GOT3 (cell line): Measurements from ENCODE around the gene EPHB4.
"Not testable (repeated sequence)": the region's sequence is repeated elsewhere in the genome, so short reads cannot be mapped to it uniquely, and the experiment has no call there.

ENCODE experiments used
- DNase-seq: peaks from one replicate; lab custom pipeline; 2025; ENCODE audit warnings: mixed read lengths; lab: John Stamatoyannopoulos, UW

Gene EPHB4

DNA sequence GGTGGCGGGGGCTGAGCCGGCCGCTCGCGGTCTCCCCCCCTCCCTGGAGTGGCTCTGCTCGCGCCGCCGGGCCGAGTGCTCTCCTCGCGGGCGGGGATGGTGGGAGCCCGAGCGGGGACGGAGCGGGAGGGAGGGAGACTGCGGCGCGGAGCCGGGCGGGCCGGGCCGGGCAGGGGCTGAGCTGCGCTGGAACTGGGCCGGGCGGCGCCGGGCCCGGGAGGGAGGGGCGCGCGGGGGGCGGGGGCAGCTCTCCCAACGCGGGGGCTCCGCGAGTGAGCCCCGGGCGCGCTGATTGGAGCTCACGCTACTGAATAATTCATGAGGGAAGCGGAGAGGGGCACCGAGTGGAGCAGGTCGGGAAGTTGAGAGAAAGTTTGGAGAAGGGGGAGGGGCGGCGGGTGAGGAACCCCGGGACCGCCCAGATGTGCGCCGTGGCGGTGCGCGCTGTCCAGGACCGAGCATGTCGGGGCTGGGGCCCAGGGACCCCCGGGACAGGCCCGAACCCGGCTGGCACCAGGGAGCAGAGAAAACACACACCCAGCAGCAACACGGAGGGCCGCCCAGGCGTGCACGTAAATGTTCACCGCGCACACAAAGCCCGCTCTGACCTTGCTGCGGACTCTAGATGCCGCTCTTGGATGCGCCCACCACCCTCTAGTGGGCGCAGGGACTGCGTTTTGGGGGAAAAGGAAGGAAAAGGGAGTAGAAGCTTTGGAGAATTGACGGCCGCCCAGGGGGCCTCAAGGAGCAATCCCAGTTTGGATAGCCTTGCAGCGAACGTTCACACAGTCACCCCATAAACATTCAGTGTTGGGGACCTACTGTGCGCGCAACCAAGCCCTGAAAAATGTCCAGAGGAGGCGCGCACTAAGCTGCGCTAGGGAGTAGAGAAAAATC is at the start of gene EPHB4:
Gene EPHB4, minus strand, starts transcription at position 194 of the 897 bp plus-strand sequence. CDS start 493 bp downstream, outside the sequence.
- no peak for DNase-seq

DNA sequence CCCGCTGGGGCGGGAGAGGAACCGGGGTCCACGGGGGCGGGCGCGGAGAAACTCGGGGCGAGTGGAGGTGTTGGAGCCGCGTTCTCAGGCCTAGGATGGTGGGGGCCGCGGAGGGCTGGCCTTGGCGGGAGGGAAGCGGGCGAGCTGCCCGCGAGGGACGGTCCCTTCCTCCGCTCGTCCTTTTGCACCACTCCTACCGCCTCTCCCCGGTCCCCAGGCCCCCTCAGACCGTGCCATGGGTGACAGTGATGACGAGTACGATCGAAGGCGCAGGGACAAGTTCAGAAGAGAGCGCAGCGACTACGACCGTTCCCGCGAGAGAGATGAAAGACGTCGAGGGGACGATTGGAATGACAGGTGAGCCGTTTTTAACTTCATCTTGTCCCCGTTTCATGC is 48.0 kb upstream of the EPHB4 start:
- no peak for DNase-seq

DNA sequence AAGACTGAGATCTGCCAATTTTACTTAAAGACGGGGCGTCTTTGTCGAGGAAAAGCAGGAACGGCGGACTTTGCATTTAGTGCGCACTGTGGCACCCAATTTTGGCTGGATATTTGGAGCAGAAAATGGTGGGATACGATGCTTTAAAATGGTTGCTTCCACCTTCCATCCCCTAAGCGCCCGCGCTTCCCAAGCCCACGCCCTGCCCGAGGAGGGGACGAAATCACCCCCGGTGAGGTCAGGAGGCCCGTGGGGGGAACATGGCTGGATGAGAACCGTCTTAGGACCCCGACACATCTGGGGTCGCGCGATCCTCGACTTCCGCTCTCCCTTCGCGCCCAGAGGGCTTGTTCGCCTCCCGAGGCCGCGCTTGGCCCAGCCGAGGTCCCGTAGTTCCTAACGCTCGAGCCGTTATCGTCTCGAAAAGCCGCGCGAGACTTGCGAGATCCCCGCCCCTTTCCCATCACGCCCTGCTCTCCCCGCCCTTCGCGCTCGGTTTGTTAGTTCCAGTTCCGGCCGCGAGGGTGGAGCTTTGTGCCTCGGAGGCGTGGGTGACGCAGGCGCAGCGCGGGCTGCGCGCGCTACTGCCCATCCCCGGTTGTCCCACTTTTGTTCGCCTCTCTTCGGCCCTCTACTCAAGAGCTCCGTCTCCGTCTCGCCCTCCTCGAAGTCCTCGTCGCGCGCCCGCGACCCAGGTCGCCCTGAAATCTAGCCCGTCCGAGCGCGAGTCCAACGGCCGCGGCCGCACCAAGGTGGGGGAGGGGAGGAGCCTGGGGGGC is 47.4 kb upstream of the EPHB4 start, which contains the start of gene SRRT:
Gene SRRT, plus strand, starts transcription at position 527 of the 779 bp plus-strand sequence. CDS start 488 bp downstream, outside the sequence.
- peak; percentile 91 for DNase-seq

DNA sequence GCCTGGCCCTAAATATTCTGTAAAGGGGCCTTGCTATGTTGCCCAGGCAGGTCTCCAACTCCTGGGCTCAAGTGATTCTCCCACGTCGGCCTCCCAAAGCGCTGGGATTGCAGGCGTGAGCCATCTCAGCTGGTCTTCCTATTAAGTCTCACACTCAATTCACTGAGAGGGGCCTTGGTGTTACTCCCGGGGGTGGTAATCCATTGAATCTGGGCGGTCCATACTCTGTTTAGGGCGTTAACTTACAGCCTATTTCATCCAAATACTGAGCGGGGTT is 46.9 kb upstream of the EPHB4 start:
- no peak for DNase-seq

DNA sequence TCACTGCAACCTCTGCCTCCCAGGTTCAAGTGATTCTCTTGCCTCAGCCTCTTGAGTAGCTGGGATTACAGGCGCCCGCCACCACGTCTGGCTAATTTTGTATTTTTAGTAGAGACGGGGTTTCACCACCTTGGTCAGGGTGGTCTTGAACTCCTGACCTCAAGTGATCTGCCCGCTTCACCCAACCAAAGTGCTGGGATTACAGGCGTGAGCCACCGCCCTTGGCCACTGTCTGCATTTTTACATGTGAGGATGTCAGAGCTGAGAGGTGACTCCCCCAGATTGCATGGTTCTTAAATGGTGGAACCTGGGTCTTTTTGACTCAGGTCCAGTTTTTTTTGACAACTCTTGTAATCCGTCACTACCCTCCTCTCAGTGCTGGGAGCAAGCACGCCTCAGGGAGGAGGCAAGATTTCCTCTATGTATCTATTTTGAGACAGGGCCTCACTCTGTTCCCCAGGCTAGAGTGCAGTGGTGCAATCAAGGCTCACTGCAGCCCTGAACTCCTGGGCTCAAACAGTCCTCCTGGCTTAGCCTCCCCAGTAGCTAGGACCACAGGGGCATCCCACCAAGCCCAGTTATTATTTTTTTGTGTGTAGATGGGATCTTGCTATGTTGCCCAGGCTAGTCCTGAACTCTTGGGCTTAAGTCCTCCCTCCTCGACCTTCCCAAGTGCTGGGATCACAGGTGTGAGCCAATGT is 46.4 kb upstream of the EPHB4 start:
- DNase-seq, result no peak

DNA sequence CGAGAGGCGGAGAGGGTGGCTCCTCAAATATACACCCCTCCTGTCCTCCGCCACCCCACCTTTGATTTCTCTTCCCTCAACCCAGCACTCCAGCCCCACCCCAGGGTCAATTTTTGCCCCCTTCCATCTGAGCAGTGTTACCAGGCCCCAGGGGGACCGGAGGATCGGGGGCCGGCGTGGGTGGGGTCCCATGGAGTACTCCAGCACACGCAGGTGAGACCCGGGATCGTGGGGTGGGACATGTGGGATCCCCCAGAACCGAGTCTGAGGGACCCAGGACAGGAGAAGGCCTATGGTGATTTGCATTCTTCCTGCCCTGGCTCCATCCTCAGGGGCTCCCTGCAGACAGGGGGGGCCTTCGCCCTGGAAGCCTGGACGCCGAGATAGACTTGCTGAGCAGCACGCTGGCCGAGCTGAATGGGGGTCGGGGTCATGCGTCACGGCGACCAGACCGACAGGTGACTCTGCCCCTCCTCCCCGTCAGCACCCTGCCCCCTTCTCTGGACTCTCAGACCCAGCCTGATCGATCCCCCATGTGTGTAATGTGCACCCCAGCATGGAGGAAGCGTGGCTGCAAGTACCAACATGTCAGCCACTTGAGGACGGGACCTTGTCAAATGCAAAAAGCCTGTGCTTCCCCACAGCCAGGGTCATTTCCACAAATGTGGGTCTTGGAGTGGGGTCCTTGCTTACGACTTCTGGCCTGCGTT is 40.6 kb upstream of the EPHB4 start:
- DNase-seq, result no peak

DNA sequence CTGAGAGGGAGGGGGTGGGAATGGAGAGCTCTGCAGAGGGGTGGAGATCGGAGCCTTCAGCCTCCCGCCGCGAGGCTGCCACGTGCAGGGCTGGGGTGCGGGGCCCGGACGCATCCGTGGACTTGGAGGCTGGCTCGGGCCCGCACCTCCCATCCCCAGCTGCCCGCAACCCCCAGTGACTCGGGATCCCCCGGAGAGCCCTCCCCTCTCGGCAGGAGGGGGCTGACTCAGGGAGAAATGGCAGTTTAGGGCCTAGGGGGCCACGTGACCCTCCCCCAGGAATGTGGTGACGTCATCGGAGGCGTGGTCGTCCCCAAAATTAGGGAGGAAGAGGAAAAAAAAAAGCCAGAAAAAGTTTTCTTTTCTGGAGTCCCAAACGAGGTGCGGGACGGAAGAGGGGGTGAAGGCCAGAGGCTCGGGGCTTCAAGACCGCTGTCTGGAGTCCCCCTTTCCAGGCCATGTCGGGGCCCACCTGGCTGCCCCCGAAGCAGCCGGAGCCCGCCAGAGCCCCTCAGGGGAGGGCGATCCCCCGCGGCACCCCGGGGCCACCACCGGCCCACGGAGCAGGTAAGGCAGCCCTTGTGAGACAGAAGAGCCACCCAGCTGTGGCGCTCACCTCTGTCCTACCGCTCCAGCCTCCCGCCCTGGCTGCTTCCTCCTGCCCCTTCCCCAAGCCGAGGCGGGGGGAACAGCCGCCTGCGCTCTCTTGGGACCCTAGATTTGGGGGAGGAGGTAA is 39.9 kb upstream of the EPHB4 start, which contains the start of gene TRIP6:
Gene TRIP6, plus strand, starts transcription at position 348 of the 736 bp plus-strand sequence. Its CDS starts 111 bp downstream, at position 459.
- DNase-seq, result peak; percentile 88

DNA sequence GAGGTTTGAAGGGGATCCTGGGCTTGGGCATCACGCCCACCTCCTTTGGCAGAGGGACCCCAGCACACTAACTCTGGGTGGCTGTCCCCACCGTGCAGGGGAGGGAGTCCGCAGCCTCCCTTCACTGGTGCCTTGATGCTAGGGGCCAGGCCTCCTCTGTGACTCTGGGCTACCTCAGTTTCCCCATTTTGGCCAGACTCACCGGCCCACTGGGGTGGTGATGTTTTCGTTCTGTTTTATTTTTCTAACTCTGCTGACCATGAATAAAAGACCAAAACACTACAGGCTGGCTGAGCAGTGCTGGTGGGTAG is 39.4 kb upstream of the EPHB4 start:
- no peak for DNase-seq

DNA sequence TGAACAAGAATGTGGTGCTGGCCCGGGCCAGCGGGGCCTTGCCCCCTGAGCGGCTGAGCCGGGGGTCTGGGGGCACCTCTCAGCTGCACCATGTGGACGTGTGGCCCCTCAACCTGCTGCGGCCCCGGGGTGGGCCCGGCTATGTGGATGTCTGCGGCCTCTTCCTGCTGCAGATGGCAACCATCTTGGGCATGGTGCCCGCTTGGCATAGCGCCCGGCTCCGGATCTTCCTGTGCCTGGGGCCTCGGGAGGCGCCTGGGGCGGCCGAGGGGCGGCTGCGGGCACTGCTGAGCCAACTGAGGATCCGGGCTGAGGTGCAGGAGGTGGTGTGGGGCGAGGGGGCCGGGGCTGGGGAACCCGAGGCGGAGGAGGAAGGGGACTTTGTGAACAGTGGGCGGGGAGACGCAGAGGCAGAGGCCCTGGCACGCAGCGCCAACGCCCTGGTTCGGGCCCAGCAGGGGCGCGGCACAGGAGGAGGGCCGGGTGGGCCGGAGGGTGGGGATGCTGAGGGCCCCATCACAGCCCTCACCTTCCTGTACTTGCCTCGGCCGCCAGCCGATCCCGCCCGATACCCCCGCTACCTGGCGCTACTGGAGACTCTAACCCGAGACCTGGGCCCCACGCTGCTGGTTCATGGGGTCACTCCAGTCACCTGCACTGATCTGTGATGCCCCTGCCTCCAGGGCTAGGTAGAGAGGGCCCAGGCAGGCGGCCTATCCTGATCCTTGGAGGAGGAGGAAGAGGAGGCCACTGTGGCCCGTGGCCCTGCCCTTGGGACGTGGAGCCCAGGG is 38.8 kb upstream of the EPHB4 start:
- peak; percentile 53 for DNase-seq

DNA sequence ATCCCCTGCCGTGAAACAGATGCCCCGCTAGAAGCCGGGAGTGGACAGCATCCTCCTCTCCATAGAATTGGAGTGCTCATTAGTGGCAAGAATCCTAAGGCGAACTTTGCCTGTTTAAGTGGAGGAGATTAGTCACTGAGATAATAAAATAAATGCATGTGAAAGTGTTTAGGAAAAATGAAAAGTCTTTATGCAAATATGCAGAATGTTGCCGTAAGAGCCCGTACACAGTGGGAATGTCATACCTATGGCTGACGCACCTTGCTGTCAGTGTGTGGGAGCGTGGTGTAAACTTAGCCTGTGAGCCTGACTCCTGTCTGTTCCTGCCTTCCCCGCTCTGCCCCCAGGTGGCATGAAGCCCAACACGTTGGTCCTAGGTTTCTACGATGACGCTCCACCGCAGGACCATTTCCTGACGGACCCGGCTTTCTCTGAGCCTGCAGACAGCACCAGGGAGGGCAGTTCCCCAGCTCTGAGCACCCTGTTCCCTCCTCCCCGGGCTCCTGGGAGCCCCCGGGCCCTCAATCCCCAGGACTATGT is 38.1 kb upstream of the EPHB4 start:
- DNase-seq, result no peak

DNA sequence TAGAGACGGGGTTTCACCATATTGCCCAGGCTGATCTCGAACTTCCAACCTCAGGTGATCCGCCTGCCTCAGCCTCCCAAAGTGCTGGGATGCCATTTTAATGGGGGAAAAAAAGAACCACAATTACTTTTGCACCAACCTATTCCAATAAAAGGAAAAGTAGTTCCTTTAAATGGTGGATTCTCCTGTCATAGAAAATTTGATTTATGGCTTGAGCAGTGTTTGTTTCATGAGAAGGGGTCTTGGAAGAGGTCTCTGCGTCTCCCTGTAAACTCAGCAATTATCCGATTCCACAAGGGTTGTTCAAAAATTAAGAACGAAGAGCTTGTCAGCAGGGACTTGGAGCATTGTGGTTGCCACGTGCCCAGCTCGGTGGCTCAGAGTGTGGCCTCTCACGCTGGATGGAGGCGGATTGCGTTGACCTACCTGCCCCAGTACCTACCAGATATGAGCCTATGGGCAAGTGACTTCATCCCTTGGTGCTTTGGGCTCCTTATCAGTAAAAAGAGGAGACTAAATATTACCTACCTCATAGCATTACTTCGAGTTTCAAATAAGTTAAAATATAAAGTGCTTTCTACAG is 37.0 kb upstream of the EPHB4 start:
- DNase-seq, result no peak

DNA sequence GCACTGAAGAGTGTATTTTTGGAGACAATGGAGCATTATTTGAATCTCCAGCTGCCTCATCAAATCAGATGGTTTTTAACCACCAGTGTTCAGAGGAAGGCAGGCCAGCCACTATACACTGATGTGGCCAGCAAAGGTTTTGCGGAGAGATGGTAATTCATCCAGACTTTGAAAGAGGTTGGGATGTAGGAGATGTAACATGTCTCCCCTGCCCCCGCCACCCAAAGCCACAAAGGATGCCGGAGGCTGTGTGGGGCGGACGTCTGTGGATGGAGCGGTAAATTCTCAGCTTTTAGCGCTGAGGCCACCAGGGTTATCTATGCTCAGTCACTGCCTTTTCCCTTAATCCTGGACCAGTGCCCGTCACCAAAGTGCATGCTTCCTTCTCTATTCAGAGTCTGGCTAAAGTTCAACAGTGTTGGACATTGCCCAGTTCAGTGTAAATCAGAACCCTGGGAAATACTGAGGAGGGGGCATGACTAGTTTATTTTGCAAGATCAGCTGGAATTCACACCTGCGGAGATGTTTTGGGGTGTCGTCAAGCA is 36.2 kb upstream of the EPHB4 start:
- DNase-seq, result no peak

DNA sequence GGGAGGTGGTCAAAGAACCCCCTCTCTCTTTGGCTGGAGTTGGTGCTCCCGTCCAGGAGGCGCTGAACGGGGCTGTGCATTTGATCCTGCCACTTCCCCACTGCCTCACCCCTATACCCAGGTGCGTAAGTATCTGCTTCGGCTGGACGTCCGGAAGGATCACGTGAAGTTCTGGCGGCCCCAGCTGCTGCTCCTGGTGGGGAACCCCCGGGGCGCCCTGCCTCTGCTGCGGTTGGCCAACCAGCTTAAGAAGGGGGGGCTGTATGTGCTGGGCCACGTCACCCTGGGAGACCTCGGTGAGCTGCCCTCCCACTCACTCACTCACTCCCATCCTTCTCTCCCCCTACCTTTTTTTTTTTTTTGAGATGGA is 34.3 kb upstream of the EPHB4 start:
- DNase-seq, result no peak

DNA sequence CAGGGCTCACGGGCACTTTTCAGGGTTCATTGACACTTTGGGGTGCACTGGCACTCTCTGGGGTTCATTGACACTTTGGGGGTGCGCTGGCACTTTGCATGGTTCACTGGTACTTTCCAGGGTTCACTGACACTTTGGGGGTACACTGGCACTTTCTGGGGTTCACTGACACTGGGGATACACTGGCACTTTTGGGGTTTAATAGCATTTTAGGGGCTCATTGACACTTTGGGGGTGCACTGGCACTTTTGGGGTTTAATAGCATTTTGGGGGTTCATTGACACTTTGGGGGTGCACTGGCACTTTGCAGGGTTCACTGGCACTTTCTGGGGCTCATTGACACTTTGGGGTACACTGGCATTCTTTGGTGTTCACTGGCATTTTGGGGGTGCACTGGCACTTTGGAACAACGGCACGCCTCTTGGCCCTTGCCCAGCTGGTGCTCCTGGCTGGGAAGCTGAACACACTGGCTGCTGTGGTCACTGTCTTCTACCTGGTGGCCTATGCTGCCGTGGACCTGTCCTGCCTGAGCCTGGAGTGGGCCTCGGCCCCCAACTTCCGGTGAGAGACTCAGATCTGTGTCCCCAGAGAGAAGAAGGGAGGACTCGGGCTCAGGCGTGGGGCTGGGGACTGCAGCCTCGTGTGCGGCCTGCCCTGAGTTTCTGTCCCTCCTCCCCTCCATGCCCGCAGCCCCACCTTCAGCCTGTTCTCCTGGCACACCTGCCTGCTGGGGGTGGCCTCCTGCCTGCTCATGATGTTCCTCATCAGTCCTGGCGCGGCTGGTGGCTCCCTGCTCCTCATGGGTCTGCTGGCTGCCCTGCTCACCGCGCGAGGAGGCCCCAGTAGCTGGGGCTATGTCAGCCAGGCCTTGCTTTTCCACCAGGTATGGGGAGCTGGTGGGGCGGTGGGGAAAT is 33.6 kb upstream of the EPHB4 start:
- DNase-seq, result no peak

DNA sequence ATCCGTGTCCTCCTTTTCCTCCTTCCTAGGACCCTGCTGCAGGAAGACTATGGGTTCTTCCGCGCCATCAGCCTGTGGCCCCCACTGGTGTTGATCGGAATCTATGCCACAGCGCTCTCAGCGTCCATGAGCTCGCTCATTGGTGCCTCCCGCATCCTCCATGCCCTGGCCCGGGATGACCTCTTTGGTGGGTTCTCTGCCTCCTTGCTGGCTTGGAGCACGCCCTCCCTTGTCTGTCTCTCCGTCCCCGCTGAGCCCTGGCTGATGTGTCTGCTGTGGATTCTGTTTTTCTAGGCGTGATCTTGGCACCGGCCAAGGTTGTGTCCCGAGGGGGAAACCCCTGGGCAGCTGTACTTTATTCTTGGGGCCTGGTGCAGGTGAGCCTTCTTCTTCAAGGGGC is 32.5 kb upstream of the EPHB4 start:
- DNase-seq, result no peak

DNA sequence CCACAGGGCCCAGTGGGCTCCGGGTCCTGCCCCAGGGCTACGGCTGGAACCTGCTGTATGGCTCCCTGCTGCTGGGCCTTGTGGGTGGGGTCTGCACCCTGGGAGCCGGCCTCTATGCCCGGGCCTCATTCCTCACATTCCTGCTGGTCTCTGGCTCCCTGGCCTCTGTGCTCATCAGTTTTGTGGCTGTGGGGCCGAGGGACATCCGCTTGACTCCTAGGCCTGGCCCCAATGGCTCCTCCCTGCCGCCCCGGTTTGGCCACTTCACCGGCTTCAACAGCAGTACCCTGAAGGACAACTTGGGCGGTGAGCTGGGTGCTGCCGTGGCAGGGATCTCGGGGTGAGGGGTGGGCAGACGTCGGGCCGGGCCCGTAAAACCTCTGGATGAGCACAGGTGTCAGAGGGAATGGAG is 29.6 kb upstream of the EPHB4 start:
- DNase-seq, result no peak

DNA sequence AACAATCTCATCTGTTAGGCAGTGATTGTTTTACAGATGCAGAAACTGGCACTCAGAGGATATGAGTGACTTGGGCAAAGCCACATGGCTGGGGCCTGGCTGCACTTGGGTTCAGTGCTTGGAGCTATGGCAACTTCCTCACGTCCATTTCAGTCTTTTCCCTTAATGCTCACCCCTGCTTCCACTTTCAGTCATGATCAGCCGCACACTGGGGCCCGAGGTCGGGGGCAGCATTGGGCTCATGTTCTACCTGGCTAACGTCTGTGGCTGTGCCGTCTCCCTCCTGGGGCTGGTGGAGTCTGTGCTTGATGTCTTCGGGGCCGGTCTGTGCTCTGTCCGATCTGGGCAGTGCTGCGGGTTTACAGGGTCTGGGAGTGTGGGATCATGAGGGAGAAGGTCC is 28.2 kb upstream of the EPHB4 start:
- DNase-seq, result no peak

DNA sequence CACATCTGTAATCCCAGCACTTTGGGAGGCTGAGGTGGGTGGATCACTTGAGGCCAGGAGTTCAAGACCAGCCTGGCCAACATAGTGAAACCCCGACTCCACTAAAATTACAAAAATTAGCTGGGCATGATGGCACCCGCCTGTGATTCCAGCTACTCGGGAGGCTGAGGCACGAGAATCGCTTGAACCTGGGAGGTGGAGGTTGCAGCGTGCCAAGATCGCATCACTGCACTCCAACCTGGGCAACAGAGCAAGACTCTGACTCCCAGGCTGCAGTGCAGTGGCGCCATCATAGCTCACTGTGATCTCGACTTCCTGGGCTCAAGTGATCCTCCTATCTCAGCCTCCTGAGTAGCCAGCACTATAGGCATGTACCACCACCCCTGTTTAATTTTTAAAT is 27.6 kb upstream of the EPHB4 start:
- not testable (repeated sequence) for DNase-seq
